GM18507 (cell line): ENCODE results near the gene TRPC4.

Source experiments
- DNase-seq: peaks from one replicate; pipeline ENCODE4 v3.0.0; 2011; ENCODE audit warnings: low read depth; ENCODE audit not compliant: insufficient read length; ENCODE audit errors: extremely low spot score
- FAIRE-seq: peaks from 2 replicates; lab custom pipeline; 2011; peaks lifted over from hg19 to GRCh38; lab: Jason Lieb, UNC

Gene TRPC4

DNA sequence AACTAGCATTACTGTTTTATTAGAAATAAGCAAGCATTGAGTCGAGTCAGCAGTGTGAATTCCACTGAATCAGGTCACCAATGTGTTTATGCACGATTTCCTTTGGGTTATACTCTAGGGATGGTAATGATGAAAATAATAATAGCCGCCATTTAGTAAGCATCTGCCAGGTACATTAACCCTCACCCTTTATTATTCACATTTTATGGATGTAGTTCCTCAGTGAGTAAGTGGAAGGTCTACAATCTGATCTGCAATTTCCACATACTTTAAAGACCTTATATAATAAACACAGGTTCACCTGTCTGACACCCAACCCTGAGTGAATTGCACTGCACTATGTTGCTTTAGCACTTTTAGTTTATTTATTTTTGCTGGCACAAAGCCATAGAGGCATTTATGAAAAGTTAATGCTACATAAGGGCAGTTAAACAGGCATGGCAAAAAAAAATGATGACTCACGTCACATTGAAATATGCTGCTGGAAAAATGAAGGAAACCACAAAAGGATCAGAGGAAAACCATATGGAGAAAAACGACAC is 122.4 kb downstream of the TRPC4 start:
- FAIRE-seq (no peak), DNase-seq (no peak)

GRCh38 chr13:37741536-37741935 is 128.0 kb downstream of the TRPC4 start:
- no peak for DNase-seq
- FAIRE-seq = no peak

DNA sequence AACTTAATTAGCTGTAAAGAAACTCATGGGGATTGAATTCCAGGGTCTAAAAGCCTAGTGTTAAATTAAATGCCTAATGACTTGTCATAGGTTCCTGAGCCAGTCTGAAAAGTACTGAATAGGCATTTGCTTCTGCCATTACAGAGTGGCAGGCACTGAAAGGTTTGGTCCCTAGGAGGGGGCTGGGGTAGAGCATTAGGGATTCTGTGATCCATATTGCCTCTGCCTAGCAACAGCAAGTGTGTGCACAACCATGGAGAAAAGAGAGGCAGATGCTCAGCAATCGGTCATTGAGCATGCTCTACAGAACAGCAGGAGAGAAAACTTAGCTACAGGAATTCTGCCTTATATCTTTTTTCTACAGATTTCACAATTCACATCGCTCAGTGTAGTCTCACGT is 133.5 kb downstream of the TRPC4 start:
- FAIRE-seq = no peak
- DNase-seq = no peak

GRCh38 chr13:37735293-37735692 is 134.3 kb downstream of the TRPC4 start:
- FAIRE-seq = no peak
- no peak for DNase-seq

DNA sequence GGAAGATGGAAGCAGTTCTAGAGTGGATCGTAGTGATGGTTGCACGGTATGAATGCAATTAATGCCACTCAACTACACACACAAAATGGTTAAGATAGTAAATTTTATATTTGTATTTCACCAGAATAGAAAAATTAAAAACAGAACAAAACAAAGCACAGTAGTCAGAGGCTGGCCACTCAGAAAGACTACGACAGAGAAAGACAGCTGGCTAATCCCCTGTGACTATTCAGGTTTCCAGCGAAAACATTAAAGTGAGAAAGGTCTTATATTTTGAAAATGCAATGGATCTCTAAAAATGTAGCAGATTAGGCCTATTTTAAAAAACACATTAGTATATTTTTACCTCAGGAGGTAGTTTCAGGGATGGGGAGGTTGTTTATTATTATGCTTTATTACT is 139.7 kb downstream of the TRPC4 start:
- no peak for FAIRE-seq
- DNase-seq = no peak

DNA sequence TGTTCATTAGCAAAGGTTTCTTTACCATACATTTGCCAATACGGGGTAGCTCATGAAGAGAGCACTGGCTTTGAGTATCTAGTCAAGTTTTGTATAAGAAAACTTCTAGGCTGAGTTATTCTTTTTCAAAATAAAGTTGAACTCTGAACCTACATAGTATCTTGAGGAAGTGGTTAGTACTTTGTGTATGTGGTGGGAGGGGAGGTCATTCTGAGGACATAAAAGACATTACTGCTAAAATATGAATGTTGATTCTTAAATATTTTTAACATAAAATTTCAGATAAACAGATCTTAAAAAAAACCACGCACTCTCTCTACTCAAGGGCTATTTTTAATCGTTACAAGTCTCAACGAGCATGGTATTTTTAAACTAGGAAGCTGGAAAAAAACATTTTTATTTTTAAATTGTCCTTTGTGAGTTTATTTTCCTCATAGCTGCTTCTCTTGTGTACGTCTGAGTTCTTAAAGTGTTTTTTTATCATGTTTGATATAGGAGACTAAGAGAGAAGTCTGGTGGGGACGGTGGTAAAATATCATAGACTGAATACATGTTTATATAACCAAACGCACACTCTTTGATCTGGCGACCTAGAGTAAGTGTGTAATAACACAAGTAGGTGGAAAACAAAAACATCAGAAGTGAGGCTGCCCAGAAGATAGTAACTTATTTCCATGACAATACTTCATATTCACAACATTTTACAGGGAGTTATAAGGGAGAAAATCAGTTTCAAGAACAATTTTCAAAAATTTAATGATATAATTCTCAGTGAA is 153.0 kb downstream of the TRPC4 start:
- no peak for DNase-seq
- FAIRE-seq = no peak

DNA sequence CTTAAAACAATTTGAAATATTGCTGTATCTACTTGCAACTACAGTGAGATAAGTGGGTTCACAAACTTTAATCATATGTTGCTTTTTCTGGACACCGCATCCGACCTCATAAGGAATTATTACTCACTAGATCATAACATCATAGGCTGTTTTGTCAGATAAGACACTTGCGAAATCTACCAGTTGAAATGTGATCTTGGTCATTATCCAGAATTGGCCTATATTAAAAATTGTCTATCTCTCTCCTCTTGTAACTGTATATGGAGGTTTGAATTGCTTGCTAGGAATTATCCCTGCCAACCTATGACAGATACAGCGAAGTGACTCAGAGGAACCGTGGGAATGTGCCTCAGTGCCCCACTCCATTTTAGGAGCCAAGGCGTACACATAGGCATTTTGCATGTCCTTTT is 154.0 kb downstream of the TRPC4 start:
- FAIRE-seq (no peak), DNase-seq (no peak)

GRCh38 chr13:37709318-37709717 is 160.3 kb downstream of the TRPC4 start:
- DNase-seq (no peak), FAIRE-seq (no peak)

DNA sequence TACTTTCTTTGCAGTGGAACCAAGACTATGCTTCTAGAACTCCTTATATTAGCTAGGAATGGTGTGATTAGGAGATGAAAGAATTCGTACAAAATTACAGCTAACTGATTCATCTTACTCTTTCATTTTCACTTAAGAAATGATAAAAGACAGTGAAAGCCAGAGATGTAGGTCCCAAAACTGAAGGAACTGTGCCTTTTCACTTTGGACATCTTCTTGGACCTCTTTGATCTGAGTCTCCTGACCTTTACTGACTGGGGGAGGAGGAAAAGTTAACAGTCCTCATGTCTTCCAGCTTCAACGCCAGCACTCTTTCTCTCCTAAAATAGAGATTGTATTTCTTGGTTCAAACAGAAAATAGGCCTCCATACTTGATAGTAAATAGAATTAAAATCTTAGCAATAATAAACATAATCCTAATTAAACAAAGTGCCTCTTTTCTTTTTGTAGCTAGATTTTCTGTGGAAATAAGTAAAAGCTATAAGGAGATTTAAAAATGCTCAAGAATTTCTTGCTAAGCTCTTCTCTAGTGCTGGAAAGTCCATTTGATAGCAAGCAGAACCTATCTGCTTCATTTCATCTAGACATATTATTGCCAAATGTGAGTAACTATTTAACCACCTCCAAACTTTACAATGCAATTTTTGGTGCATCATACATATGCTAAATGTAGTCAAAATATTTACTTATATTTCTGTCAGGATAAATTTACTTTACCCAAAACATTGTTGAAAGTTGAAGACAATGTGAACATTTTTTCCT is 161.7 kb downstream of the TRPC4 start:
- FAIRE-seq (no peak), DNase-seq (no peak)

GRCh38 chr13:37706041-37706440 is 163.5 kb downstream of the TRPC4 start:
- no peak for FAIRE-seq
- DNase-seq = no peak

GRCh38 chr13:37701972-37702371 is 167.6 kb downstream of the TRPC4 start:
- FAIRE-seq (no peak), DNase-seq (no peak)

DNA sequence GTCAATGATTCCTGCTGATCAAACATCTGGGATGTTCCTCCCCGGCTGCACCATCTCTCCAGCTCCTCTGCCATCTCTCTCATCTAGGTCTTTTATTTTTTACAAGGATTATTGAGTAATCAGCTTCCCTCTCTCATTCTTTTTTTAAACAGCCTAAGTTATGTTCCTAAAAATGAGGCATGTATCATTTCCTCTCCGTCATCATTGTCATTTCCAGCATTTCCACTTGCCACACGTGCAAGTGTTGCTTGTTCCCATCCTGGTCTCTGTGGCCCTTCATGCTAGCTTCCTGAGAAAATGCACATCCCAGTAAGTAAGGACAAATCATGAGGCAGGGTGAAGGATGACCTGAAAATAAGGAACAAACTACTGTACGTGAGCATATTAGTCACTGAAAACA is 168.3 kb downstream of the TRPC4 start:
- no peak for FAIRE-seq
- DNase-seq = no peak

GRCh38 chr13:37700887-37701286 is 168.7 kb downstream of the TRPC4 start:
- FAIRE-seq (no peak), DNase-seq (no peak)

- DNase-seq = no peak
- no peak for FAIRE-seq
Observed at GRCh38 chr13:37695200-37695599, 174.4 kb downstream of the TRPC4 start.

DNA sequence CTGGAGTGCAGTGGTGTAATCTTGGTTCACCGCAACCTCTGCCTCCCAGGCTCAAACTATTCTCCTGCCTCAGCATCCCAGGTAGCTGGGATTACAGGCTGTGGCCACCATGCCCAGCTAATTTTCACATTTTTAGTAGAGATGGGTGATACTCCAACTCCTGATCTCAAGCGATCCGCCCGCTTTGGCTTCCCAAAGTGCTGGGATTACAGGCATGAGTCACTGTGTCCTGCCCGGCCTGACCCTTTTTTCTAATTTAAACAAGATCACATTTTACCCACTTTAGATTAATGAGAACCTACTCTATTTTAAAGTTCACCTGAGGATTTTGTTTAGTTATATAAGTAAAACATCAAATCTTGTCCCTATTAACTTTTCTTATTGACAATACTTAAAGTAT is 179.2 kb downstream of the TRPC4 start:
- DNase-seq (no peak), FAIRE-seq (no peak)

- no peak for DNase-seq
- no peak for FAIRE-seq
Observed at GRCh38 chr13:37686501-37686900, 183.1 kb downstream of the TRPC4 start.

DNA sequence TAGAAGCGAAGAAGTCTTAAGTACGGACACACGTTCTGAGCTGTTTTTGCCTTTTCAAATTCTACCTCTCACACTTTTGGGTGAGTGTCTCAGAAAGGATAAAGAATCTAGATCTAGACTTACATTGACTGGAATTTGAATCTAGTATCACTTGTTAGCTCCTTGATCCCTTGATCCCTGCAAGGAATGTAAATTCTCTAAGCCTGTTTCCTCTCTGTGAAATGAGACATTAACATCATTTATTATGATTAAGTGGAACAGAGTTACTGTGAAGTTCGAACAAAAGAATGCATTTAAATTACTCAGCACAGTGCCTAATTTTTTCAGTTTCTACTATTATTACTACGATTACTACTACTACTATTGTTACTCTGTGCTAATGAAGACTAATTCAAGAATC is 184.4 kb downstream of the TRPC4 start:
- no peak for FAIRE-seq

GRCh38 chr13:37682496-37682895 is 187.1 kb downstream of the TRPC4 start:
- DNase-seq (no peak), FAIRE-seq (no peak)

More for the DNA sequence above, 184.4 kb downstream of the TRPC4 start:
- DNase-seq = no peak

- FAIRE-seq (no peak), DNase-seq (no peak)
Observed at GRCh38 chr13:37681281-37682032, 188.1 kb downstream of the TRPC4 start.

DNA sequence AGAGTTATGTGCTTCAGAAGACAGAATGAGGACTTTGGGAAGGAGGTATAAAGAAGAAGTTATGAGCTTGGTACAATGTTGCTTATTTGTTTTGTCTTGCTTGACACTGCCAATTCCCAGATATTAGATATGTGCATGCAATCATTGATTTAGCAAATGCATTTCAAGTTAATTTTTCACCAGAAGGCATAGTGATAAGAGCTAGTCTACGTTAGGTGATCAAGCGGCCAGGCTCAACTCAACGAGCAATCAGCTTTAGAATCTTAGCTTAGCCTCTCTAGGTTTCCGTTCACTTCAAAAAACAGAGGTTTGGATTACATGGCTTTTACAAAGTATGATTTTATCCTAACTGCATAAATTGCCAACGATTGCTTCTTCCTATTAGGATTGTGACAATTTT is 189.4 kb downstream of the TRPC4 start:
- DNase-seq (no peak), FAIRE-seq (no peak)
